CD4-positive, alpha-beta T cell treated with Interleukin-2 at 100 ng/mL for 4 hours (primary cell): Measurements from ENCODE around the gene ERI3.

Source experiments
- DNase-seq: peaks from one replicate; pipeline ENCODE4 v3.0.0-alpha.2; 2020; ENCODE audit warnings: low spot score

The ERI3 gene

DNA sequence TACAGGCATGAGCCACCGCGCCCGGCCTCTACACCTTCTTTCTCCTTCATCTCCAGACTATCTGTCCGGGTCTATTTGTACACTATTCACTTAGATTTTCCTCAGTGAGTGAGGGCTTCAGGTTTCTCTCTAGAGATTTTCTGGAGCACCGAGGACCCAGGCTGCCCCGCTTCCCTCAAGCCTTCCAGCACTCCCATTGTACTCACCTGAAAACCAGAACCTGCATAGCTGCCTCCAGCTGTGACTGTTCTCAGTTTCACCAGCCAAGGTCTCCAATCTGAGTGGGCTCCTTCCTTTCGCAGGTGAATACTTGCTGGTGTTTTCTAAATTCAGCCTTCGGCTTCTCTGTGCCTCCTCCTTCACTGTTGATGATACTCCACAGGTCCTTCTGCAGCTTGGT is 154.7 kb downstream of the ERI3 start:
- no peak for DNase-seq

GRCh38 chr1:44174630-44175029 is 180.4 kb downstream of the ERI3 start:
- DNase-seq, result no peak
